ENCODE data around the gene SRSF12. TPM values are rescaled to one million over a fixed set of nuclear protein-coding genes. Genes with fewer than 3 reads are reported as not detected.
"Not testable (repeated sequence)": the region's sequence is repeated elsewhere in the genome, so short reads cannot be mapped to it uniquely, and the experiment has no call there.

Gene SRSF12
- polyA plus RNA-seq, 3 donors: 0.22 to 0.45 (median 0.29) TPM

GRCh38 chr6:89133981-89134380 lies 16.1 kb upstream of the SRSF12 start:
- no peak overlapping the region for H3K27ac ChIP-seq (ENCODE audit: low read depth, low read length)
- whole genome bisulfite sequencing, 3 donors: 84 to 92% (median 88%) methylated on average over 9 of the region's 9 CpGs

DNA sequence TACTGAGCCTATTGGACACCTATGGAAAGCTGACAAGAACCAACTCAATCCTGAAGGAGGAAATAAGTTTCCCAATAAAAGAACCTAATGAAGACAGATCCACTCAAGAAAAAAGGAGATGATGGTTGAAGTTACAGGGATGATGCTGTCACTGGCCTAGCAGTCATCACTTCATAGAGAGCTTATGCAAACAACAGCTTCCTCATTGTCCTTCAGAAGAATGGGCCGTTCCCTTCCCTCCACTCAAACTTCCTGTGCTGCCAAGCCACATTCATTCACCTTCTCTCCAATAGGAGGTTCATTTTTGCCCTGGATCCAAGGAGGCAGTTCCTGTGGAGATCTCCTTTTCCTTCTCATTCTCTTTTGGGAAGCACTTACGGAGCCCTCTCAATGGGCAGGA lies 14.2 kb upstream of the SRSF12 start:
- WGBS, 3 donors: 67 to 88% (median 76%) methylated on average over 2 of the region's 2 CpGs
- no peak overlapping the region for H3K27ac ChIP-seq (ENCODE audit: low read depth, low read length)

- 89 to 97% (median 97%) methylated on average over 3 of the region's 3 CpGs for WGBS, 3 donors
- no peak overlapping the region for H3K27ac ChIP-seq (ENCODE audit: low read depth, low read length)
These were observed 13.7 kb upstream of the SRSF12 start for GRCh38 chr6:89131599-89131998.

- 67 to 68% (median 67%) methylated on average over 2 of the region's 2 CpGs for WGBS, 3 donors
- H3K27ac ChIP-seq (ENCODE audit: low read depth, low read length): not testable (repeated sequence)
These were observed 10.4 kb upstream of the SRSF12 start for GRCh38 chr6:89128256-89128671.

DNA sequence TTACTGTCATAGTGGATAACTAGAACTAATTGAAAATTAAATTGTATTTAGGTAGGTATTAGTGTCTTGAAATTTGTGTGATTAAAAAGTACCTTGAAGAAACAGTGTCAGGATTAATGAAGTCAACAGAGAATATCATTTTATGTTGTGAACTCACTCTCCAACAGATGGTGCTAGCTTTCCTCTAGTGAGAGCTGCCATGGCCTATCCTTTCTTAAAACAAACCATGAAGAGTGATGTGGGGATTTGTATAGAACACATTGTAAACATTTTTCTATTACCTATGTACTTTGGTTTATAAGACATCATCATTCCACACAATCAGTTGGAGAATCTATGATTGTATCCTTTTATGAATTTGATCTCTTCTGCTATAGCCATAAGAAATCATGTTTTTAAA lies 4.8 kb upstream of the SRSF12 start:
- H3K27ac ChIP-seq (ENCODE audit: low read depth, low read length): no peak overlapping the region

GRCh38 chr6:89121934-89122333 lies 4.1 kb upstream of the SRSF12 start:
- no peak overlapping the region for H3K27ac ChIP-seq (ENCODE audit: low read depth, low read length)
- 74 to 86% (median 76%) methylated on average over 1 of the region's 1 CpG for WGBS, 3 donors

DNA sequence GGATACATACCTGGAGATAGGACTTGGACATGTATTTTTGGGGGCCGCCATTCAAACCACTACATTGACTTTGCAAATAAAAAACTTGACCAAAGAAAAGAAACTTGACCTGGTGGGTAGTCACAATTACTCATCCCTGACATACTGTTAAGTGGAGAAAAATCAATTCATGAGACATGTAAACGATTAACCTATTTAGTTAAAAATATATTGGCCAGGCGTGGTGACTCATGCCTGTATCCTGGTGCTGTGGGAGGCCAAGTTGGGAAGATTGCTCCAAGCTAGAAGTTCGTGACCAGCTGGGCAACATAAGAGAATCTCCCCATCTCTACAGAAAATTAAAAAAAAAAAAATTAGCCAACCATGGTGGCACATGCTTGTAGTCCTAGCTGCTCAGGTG lies 2.5 kb upstream of the SRSF12 start:
- H3K27ac ChIP-seq (ENCODE audit: low read depth, low read length): no peak overlapping the region
- 61 to 90% (median 89%) methylated on average over 4 of the region's 4 CpGs for WGBS, 3 donors

DNA sequence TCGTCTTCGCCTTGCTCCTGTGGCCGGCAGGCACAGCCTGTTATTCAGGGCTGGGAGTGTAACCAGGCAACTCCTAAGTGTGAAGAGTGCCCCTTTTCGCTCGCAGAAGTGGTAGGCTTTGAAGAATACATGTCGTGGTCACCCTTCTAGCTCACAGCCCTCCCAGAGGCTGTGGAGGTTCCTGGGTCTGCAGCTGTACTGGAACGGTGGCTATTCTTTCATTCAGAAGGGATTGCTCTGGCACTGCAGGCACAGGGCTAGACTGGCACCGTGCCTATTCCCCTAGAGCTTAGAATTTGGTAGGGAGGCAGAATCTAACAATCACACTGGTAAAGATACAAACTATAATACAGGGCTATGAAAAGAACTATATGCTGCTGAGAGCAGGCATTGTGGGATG lies 1.1 kb upstream of the SRSF12 start:
- H3K27ac ChIP-seq (ENCODE audit: low read depth, low read length): no peak overlapping the region
- WGBS, 3 donors: 74 to 88% (median 87%) methylated on average over 8 of the region's 8 CpGs

GRCh38 chr6:89116702-89117101 lies 1.2 kb downstream of the SRSF12 start:
- no peak overlapping the region for H3K27ac ChIP-seq (ENCODE audit: low read depth, low read length)
- WGBS, 3 donors: 61 to 70% (median 68%) methylated on average over 6 of the region's 6 CpGs

- no peak overlapping the region for H3K27ac ChIP-seq (ENCODE audit: low read depth, low read length)
- WGBS, 3 donors: 94 to 97% (median 97%) methylated on average over 9 of the region's 9 CpGs
These were observed 5.9 kb downstream of the SRSF12 start for GRCh38 chr6:89111933-89112332.

- H3K27ac ChIP-seq (ENCODE audit: low read depth, low read length): no peak overlapping the region
These were observed 7.6 kb downstream of the SRSF12 start for GRCh38 chr6:89110284-89110683.

GRCh38 chr6:89100114-89100513 lies 17.8 kb downstream of the SRSF12 start:
- 87 to 92% (median 89%) methylated on average over 2 of the region's 2 CpGs for WGBS, 3 donors
- no peak overlapping the region for H3K27ac ChIP-seq (ENCODE audit: low read depth, low read length)

More at GRCh38 chr6:89110284-89110683, 7.6 kb downstream of the SRSF12 start:
- WGBS, 3 donors: 81 to 91% (median 85%) methylated on average over 3 of the region's 3 CpGs

DNA sequence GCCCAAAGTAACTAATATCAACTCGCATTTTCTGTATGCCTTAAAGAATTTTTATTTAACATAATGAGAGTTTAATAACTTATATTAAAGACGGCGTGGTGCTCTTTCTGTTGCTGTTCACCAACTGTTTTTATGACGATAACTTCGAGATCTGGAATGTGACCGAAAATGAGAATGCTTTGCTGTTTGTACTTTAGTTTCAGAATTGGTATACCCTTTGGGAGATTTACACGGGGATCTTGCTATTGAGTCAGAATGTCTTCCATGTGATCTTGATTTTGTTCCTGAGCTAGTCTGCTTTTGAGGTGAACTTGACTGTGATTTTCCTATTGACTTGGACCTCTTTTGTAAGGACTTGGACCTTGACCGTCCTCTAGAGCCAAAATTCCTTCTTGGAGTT lies 19.4 kb downstream of the SRSF12 start:
- WGBS, 3 donors: 87 to 93% (median 91%) methylated on average over 8 of the region's 8 CpGs
- H3K27ac ChIP-seq (ENCODE audit: low read depth, low read length): no peak overlapping the region

- WGBS, 3 donors: 30 to 76% (median 37%) methylated on average over 1 of the region's 1 CpG
- H3K27ac ChIP-seq (ENCODE audit: low read depth, low read length): no peak overlapping the region
These were observed 30.0 kb downstream of the SRSF12 start for GRCh38 chr6:89087881-89088280.

GRCh38 chr6:89085409-89086205 lies 32.3 kb downstream of the SRSF12 start:
- H3K27ac ChIP-seq (ENCODE audit: low read depth, low read length): no peak overlapping the region
- 93 to 94% (median 94%) methylated on average over 12 of the region's 12 CpGs for WGBS, 3 donors

DNA sequence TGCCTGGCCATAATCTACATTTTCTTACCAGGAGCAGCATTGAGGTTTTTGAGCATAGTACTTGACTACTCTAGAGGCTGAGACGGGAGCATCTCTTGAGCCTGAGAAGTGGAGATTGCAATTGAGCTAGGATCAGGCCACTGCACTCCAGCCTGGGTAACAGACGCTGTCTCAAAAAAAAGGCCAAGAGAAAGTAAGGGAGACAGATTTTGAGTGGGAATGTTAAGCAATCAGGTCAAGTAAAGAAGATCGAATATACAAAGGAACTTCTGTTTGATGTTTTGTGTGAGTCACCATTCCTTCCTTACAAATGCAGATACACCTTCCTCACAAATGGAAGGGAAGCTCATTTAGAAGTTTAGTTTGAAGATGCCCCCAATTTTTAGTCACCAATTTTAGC lies 32.9 kb downstream of the SRSF12 start:
- no peak overlapping the region for H3K27ac ChIP-seq (ENCODE audit: low read depth, low read length)
- 53 to 62% (median 56%) methylated on average over 3 of the region's 3 CpGs for WGBS, 3 donors

GRCh38 chr6:89084542-89084941 lies 33.3 kb downstream of the SRSF12 start:
- H3K27ac ChIP-seq (ENCODE audit: low read depth, low read length): no peak overlapping the region

DNA sequence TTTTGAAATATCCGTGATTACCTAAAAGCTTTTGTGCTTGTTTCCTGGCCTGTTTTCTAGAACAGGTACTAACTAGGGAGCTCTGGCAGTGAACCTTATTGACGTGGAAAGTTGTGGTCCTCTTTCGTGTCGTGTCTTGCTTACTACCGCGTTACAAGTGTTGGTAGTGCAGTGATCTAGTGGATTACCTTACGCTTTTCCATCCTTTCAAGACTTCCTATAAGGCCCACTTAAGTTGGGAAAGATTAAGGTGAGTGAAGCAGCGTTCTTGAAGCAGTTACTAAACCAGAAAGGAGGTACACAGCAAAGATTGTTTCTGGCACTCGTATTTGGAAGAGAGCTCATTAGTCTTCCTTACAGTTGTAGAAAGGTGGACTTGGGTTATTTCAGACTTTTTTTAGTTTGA lies 35.4 kb downstream of the SRSF12 start:
- 1 to 2% (median 1%) methylated on average over 9 of the region's 9 CpGs for WGBS, 3 donors

GRCh38 chr6:89081423-89082322 lies 36.2 kb downstream of the SRSF12 start:
- WGBS, 3 donors: 0 to 1% (median 0%) methylated on average over 60 to 69 of the region's 69 CpGs
- H3K27ac ChIP-seq (ENCODE audit: low read depth, low read length): peak overlapping the region; percentile 96

More for the DNA sequence above, 35.4 kb downstream of the SRSF12 start:
- no peak overlapping the region for H3K27ac ChIP-seq (ENCODE audit: low read depth, low read length)

GRCh38 chr6:89081129-89081422 lies 36.8 kb downstream of the SRSF12 start:
- peak overlapping the region; percentile 96 for H3K27ac ChIP-seq (ENCODE audit: low read depth, low read length)
- WGBS, 3 donors: 0% methylated on average over 19 to 36 of the region's 36 CpGs
